Tibial artery (tissue), 4 donors: Measurements from ENCODE around the gene SNAPC4.
"Not testable (repeated sequence)": the region's sequence is repeated elsewhere in the genome, so short reads cannot be mapped to it uniquely, and the experiment has no call there.

Experiments
- DNase-seq, 2 donors: peaks; one replicate each; pipeline ENCODE4 v3.0.0-alpha.2; 2019
- H3K27ac ChIP-seq, 2 donors: fragments of 200-600 bp; sonication (generic) in 1 of 2; 1 replicate in 1 of 2; 2 replicates in 1 of 2; pipeline ENCODE4 v1.5.1; 2018 to 2019; ENCODE audit warnings: mild to moderate bottlenecking in 1 of 2
- H3K27me3 ChIP-seq, 2 donors: fragments of 200-600 bp; sonication (generic) in 1 of 2; one replicate each; pipeline versions ENCODE4 v1.5.1 to v1.6.0; 2016 to 2019
- H3K36me3 ChIP-seq, 3 donors: fragments of 200-600 bp; sonication (generic) in 2 of 3; one replicate each; pipeline ENCODE4 v1.5.1; 2016 to 2019; ENCODE audit warnings: mild to moderate bottlenecking in 2 of 3
- H3K4me1 ChIP-seq, 4 donors: fragments of 200-600 bp; sonication (generic) in 2 of 4; 1 replicate in 3 of 4; 2 replicates in 1 of 4; pipeline ENCODE4 v1.5.1; 2016 to 2019
- H3K4me3 ChIP-seq, 2 donors: fragments of 200-600 bp; sonication (generic) in 1 of 2; 1 replicate in 1 of 2; 2 replicates in 1 of 2; pipeline ENCODE4 v1.5.1; 2018 to 2019; ENCODE audit warnings: mild to moderate bottlenecking in 2 of 2
- H3K9me3 ChIP-seq, 3 donors: fragments of 200-600 bp; sonication (generic) in 1 of 3; one replicate each; pipeline ENCODE4 v1.5.1; 2016 to 2019
- intact Hi-C: fragments of 100-400 bp; cut with DNase I; formaldehyde crosslinking; loops from one replicate; pipeline ENCODE4 v1.15.0; 2023; ENCODE audit warnings: low total_unique reads
- TF ChIP-seq, protein P1 (sequence below), 2 experiments: fragments of 200-600 bp in 1 of 2; fragments of 450-650 bp in 1 of 2; IDR thresholded peaks; one replicate each; pipeline ENCODE4 v1.5.1; 2017 to 2019; ENCODE audit warnings: antibody characterized with exemption in 2 of 2, mild to moderate bottlenecking in 1 of 2, moderate library complexity in 1 of 2

SNAPC4 gene

GRCh38 chr9:136426787-136427186 is 26.8 kb upstream of the SNAPC4 start:
- H3K27me3 ChIP-seq: no peaks in the 10 kb centered on the region
- TF ChIP-seq, protein P1, sequence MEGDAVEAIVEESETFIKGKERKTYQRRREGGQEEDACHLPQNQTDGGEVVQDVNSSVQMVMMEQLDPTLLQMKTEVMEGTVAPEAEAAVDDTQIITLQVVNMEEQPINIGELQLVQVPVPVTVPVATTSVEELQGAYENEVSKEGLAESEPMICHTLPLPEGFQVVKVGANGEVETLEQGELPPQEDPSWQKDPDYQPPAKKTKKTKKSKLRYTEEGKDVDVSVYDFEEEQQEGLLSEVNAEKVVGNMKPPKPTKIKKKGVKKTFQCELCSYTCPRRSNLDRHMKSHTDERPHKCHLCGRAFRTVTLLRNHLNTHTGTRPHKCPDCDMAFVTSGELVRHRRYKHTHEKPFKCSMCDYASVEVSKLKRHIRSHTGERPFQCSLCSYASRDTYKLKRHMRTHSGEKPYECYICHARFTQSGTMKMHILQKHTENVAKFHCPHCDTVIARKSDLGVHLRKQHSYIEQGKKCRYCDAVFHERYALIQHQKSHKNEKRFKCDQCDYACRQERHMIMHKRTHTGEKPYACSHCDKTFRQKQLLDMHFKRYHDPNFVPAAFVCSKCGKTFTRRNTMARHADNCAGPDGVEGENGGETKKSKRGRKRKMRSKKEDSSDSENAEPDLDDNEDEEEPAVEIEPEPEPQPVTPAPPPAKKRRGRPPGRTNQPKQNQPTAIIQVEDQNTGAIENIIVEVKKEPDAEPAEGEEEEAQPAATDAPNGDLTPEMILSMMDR (IDR thresholded peaks at IDR 0.05): no peak
- H3K4me1 ChIP-seq: no peaks in the 10 kb centered on the region
- intact Hi-C loops: no loop called here
- no peak for DNase-seq
- H3K4me3 ChIP-seq: no peak overlapping the region
- peaks cover 34 to 74% (median 61%) of the 10 kb centered on the region in 3 donors for H3K36me3 ChIP-seq
- no peaks in the 10 kb centered on the region for H3K9me3 ChIP-seq
- no peak overlapping the region for H3K27ac ChIP-seq

DNA sequence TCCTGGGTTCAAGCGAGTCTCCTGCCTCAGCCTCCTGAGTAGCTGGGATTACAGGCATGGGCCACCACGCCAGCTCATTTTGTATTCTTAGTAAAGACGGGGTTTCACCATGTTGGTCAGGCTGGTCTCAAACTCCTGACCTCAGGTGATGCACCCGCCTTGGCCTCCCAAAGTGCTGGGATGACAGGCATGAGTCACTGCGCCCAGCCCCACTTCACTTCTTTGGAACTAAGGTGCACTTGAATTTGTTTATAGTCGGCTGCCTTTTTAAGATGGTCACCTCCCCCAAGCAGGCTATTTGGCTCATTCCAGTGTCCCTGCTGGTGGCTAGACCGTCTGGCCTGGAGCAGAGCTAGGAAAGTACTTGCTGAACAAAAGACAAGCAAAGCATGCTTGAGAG is 25.4 kb upstream of the SNAPC4 start:
- DNase-seq, H3K27ac ChIP-seq, H3K4me3 ChIP-seq, H3K9me3 ChIP-seq, H3K27me3 ChIP-seq, H3K4me1 ChIP-seq, intact Hi-C loops: not testable (repeated sequence)
- H3K36me3 ChIP-seq: peaks cover 44 to 81% (median 66%) of the 10 kb centered on the region in 3 donors

DNA sequence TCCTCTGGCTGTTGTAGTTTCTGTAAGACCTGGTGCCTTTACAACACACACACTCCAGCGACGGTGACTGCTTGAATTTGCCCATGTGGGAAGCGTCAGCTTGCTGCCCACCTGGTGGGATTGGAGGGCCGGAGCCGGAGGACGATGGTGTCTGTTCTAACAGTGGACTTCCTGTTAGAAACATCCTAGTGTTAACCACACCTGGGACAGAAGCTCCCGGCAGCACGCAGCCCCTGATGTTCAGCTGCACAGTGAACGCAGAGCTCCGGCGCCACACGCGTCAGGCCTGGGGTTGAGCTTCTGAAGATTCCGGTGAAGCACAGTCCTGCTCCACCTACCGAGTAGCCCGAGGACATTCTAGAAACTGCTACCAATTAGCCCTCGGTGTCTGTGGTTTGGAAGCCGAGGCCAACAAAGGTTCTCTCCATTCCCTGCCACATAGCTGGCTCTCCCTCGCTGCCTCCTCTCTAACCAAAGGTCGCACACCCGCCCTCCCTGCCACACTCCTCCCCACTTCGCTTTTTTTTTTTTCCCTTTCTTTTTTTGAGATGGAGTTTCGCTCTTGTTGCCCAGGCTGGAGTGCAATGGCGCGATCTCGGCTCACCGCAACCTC is 24.9 kb upstream of the SNAPC4 start:
- Histone ChIP-seq H3K4me3 (no peak overlapping the region), H3K9me3 (no peaks in the 10 kb centered on the region), H3K27ac (no peak overlapping the region), H3K36me3 (peaks cover 44 to 81% (median 64%) of the 10 kb centered on the region in 3 donors), H3K27me3 (no peaks in the 10 kb centered on the region), H3K4me1 (no peaks in the 10 kb centered on the region)
- intact Hi-C loops: no loop called here
- TF ChIP-seq, protein P1 (IDR thresholded peaks at IDR 0.05): no peak
- DNase-seq: no peak

DNA sequence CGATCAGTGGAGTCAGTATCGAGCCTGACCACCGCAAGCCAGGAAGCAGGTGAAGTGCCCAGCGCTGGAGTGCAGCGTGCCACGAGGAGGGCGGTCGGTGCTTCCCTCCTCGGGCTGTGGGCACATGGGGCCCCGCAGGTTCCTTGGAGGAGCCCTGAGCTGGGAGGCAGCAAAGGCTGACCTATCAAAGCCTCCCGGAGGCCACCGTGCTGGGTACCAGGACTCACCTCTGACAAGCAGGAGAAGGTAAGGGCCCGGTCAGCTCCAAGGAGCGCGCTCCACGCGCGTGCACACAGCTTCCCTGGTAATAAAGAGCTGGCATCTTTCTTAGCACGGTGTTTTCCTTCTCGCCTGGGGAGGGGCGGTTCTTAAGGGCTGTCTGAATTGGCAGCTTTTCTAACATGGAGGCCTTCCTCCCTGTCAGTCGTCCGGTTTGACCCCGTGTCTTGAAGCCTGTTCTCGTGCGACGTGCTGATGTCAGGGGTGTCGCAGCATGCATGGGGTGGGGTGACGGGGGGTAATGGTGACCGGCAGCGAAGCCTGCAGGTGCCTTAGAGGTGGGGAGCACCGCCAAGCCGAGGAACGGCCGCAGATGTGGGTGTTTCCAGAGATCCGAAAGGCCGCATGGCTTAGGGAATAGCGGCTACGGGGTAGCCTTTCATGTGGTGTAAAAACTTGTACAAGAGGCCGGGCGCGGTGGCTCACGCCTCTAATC is 23.6 kb upstream of the SNAPC4 start:
- TF ChIP-seq, protein P1 (IDR thresholded peaks at IDR 0.05): no peak
- Histone ChIP-seq H3K27ac (no peak overlapping the region), H3K36me3 (peaks cover 57 to 81% (median 66%) of the 10 kb centered on the region in 3 donors), H3K4me1 (no peaks in the 10 kb centered on the region), H3K27me3 (no peaks in the 10 kb centered on the region), H3K9me3 (no peaks in the 10 kb centered on the region), H3K4me3 (no peak overlapping the region)
- DNase-seq: no peak
- intact Hi-C loops: no loop called here

GRCh38 chr9:136422876-136423275 is 22.9 kb upstream of the SNAPC4 start:
- intact Hi-C loops: no loop called here
- H3K27ac ChIP-seq: no peak overlapping the region
- TF ChIP-seq, protein P1 (IDR thresholded peaks at IDR 0.05): no peak
- peaks cover 59 to 88% (median 74%) of the 10 kb centered on the region in 3 donors for H3K36me3 ChIP-seq
- no peak for DNase-seq
- no peaks in the 10 kb centered on the region for H3K27me3 ChIP-seq
- no peaks in the 10 kb centered on the region for H3K9me3 ChIP-seq
- no peaks in the 10 kb centered on the region for H3K4me1 ChIP-seq
- no peak overlapping the region for H3K4me3 ChIP-seq

- Histone ChIP-seq H3K27me3 (no peaks in the 10 kb centered on the region), H3K36me3 (peaks cover 70 to 95% (median 81%) of the 10 kb centered on the region in 3 donors), H3K9me3 (no peaks in the 10 kb centered on the region), H3K4me1 (no peaks in the 10 kb centered on the region), H3K4me3 (no peak overlapping the region), H3K27ac (no peak overlapping the region)
- intact Hi-C loops: no loop called here
- TF ChIP-seq, protein P1 (IDR thresholded peaks at IDR 0.05): no peak
- no peak for DNase-seq
Observed at GRCh38 chr9:136421791-136422190, 21.8 kb upstream of the SNAPC4 start.
